ENCODE data around the gene VIPR1.

Gene VIPR1

DNA sequence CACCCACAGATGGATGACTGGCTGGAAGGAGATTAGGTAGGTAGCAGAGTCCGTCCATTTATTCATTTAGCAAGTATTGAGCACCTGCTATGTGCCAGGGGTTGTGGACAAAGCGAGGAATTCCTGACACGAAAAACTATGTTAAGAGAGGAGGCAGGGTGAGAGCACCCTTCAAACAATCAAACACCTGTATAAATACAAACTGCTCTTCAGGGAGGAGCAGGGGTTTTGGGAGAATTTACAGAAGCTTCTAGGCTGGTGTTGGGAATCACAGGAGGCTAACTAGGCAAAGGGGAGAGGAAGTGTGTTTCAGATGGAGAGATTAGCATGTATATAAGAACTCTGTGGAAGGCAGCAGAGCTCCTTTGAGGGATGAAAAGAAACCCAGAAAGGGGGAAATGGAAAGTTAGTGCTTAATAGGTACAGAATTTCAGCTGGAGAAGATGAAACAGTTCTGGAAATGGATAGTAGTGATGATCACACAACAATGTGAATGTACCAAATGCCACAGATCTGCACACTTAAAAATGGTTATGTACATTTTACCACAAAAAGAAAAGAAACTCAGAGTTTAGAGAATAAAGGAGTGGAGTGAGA is 80.1 kb downstream of the VIPR1 start:
- DNase-seq, result no peak
